22Rv1 (cell line): Measurements from ENCODE around the gene LRRC25.

Experiments used
- H3K27ac ChIP-seq: fragments of 450-650 bp; 2 replicates; pipeline ENCODE4 v1.5.1; 2017
- ZFX ChIP-seq: fragments of 450-650 bp; IDR thresholded peaks from 2 replicates; pipeline ENCODE4 v1.6.1; 2017; ENCODE audit warnings: antibody characterized with exemption, borderline replicate concordance
- TF ChIP-seq, protein P1 (sequence below): fragments of 450-650 bp; IDR thresholded peaks from 2 replicates; pipeline ENCODE4 v1.5.1; 2017; ENCODE audit warnings: mild to moderate bottlenecking

LRRC25 gene

DNA sequence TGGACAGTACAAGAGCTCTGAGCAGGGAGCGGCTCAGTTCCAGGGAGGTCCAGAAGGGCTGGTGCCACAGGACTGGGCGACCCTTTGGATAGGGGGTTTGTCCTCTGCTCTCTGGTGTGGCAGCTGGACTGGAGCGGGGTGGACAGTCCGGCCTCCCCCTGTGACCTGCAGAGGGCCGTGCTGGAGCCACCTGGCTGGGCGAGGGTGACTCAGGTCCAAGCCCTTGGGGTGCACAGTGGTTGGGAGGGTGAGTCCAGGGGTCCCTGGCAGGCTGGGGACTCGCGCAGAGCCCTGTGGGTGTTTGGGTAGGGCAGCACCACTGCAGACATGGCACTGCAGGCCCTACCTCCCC lies 29.0 kb upstream of the LRRC25 start:
- no peak overlapping the region for H3K27ac ChIP-seq
- TF ChIP-seq, protein P1, sequence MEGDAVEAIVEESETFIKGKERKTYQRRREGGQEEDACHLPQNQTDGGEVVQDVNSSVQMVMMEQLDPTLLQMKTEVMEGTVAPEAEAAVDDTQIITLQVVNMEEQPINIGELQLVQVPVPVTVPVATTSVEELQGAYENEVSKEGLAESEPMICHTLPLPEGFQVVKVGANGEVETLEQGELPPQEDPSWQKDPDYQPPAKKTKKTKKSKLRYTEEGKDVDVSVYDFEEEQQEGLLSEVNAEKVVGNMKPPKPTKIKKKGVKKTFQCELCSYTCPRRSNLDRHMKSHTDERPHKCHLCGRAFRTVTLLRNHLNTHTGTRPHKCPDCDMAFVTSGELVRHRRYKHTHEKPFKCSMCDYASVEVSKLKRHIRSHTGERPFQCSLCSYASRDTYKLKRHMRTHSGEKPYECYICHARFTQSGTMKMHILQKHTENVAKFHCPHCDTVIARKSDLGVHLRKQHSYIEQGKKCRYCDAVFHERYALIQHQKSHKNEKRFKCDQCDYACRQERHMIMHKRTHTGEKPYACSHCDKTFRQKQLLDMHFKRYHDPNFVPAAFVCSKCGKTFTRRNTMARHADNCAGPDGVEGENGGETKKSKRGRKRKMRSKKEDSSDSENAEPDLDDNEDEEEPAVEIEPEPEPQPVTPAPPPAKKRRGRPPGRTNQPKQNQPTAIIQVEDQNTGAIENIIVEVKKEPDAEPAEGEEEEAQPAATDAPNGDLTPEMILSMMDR: no peak
- no peak for TF ChIP-seq ZFX

DNA sequence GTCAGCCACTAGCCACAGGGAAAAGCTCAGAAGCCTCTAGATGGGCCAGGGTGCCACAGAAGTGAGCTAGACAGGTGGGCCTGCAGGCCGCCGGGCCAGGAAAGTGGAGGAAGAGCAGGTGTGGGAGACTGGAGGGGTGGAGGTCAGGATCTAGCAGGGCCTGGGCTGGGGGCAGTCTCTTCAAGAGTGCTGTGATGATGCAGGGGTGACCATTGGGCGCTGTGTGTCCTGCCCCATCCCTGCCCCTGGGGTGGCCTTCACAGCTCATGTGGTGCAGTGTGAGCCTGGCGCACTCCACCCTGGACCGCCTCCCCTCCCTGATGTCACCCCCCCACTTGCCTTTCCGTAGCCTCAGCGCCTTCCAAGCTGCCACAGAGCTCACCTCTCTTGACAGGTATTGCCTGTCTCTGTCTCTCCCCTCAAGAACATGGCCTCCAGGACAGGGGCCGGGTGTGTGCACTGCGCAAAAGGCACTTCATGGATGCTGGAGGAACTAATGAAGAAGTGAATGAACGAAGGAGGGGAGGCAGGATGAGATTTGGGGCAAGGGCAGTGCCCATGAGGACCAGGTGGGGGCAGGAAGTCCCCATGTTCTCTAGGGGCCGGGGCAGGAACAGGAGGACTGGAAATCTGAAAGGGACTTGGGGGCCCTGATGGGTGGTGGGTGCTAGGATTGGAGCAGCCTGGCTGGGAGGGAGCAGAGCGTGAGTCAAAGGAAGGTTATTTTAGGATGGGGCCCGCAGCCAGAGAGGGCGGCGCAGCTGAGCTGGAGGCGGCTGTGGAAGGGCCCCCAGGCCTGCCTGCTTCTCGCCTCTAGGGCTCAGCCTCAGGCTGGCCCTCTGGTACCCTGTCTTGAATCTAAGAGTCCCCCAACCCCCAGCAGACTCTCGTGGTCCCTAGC lies 28.3 kb upstream of the LRRC25 start:
- no peak for TF ChIP-seq ZFX
- TF ChIP-seq, protein P1: no peak
- no peak overlapping the region for H3K27ac ChIP-seq

DNA sequence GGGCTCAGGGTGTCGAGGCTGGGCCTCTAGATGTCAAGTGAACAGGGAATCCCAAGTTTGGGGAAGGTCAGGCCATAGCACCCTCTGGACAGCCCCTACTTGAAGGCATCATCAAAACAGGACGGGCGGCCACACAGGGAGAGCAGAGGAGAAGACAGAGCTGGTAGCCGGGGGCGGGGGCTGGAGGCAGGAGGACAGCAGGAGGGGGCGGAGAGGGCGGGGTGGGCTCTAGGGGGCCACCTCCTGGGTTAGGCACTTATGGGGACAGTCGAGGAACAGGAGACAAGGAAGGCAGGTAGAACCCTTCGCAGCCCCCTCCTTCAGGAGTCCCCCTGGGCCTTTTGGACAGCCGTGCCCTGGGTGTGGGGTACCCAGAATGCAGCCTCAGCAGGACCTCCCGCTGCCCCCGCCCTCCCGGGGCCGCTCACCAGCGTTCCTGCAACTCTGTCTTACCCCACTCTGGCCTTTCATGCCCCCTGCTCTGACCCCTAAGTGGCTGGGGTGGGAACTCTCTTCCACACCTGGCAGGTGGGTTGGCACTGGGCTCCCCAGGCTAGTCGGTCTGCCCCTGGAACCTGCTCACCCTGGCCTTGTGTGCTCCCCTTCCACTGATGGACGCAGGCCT lies 27.6 kb upstream of the LRRC25 start:
- TF ChIP-seq, protein P1: no peak
- no peak for TF ChIP-seq ZFX
- no peak overlapping the region for H3K27ac ChIP-seq

DNA sequence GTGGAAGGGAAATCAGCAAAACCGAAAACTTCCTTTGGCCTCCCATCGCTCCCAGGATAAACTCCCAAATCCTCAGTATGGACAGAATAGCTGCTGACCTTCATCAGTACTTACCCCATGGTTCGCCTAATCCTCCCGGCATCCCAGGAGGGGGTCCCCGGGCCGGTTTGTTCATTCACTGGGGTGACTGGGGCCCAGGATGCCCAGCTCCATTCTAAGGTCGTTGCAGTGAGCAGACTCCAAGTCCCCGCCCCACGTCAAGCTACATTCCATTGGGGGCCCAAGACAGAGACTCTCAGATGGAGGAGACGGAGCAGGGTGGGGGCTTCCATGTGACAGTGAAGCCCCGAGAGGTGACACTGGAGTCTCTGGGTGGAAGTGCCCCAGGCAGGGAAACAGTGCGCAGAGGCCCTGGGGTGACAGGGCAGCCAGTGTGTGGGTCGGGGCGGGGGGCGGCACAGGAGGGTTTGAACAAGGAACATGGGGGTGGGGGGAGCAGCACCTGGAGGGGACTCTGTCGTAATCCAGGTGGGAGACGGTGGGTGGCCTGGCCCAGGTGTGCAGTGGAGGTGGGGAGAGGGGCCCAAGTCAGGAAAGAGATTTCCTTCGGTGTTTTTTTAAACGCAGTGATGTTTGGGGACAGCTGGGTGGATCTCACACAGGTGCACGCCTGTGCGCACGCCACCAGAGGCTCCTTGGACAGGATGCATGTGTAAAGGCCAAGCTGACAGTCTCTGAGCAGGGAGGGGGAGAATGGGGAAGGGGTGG lies 26.9 kb upstream of the LRRC25 start:
- TF ChIP-seq ZFX: no peak
- TF ChIP-seq, protein P1: no peak
- H3K27ac ChIP-seq: no peak overlapping the region

DNA sequence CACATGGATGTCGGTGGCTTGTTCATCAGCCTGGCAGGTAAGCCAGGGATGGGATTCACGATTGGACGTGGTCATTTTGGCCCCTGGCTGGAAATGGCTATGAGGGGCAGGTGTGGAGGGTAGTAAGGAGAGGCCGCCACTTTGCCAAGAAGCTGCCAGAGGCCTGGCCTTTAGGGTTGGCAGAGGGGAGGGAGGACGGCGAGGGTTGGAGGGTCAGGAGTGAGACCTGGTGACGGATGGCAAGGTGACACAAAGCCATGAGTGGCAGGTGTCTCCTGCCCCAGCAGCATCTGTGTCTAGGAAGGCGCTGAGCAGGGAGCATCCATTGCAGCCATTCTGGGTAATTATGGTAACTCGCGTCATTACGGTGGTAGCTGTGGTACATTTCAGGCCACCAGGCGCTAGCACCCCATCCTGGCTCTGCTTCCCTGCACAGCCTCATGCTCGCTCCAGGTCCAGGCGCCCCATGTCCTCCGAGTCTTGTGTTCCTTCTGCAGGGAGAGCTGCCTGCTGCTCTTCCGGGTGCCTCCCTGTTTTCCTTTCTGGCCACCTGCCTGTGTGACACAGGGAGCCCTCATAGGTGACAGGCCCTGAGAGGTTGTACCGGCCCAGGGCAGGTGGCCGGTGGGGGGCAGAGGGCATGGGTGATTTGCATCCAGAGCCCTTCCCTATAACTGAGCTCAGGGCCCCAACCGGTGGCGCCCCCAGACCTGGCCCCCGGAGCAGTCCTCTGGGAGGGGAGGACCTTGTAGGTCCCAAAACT lies 26.0 kb upstream of the LRRC25 start:
- TF ChIP-seq, protein P1: no peak
- TF ChIP-seq ZFX: no peak
- H3K27ac ChIP-seq: 0 out of 2 replicates have a peak overlapping the region, but pooled peaks have one; percentile 18

DNA sequence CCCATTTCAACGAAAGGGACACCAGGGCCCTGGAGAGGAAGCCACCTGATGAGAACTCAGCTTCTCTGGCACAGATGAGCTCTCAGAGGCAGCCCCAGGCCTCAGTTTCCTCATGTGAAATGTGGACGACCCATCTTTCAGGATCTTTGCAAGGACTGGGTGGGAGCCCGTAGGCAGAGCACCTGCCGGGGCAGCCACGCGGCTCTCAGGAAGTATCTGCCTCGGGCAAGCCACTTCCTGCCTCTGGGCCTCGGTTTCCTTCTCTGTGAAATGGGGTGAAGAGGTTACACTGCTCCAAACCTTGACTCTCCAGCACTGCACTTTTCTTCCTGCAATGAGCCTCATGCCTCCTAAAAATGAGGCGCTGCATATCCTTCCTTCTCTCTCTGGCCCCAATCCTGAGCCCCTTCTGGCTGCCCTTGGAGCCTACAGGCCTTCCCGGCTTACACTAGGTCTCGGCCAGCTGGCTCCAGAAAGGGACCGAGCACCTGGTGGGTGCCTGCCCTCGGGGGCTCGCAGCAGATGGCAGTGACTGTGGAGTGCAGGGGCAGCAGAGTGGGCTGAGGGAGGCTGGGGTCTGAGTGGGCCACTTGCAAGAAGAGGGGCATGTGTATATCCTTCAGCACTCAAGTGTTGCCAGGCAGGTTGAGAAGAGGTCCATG lies 25.2 kb upstream of the LRRC25 start:
- peak overlapping the region; percentile 18; the same call in 1 of the 2 replicates for H3K27ac ChIP-seq
- TF ChIP-seq, protein P1: no peak
- TF ChIP-seq ZFX: no peak
